DMS53 (cell line): ENCODE results near the gene ANO2.

Source experiments
- DNase-seq: peaks from one replicate; lab custom pipeline; 2025; lab: John Stamatoyannopoulos, UW

The ANO2 gene

DNA sequence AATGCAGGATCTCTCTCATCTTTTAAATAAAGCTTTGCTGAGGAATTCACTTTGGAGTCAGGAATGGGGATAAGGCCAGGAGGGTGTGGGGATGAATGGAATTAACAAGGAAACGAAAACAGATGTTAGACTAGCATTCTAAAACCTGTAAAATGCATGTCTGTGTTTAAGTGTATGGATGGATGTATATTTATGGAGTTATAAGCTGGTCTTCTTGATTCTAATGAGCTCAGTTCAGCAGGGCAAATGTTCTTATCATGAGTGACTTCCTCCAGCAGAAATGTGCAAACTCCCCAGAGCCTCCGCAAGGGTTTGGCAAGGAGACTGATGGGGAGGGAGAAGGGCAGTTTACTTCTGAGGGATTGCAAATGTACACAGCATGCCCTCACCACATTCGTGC is 364.0 kb downstream of the ANO2 start:
- DNase-seq, result no peak

DNA sequence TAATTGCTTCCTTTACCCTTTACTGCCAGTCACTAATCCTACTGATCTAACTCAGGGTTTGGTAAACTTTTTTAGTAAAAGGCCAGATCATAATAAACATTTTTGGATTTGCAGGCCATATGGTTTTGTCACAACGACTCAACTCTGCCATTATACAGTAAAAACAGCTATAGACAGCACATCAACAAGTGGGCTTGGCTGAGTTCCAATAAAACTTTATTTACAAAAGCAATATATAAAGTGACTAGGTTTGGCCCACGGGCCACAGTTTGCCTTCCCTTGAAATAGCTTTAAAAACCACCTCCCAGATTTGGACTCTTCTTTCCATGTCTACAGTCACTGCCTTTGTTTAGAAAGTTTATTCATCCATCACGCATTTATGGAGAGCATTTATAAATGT is 366.3 kb downstream of the ANO2 start:
- DNase-seq, result no peak

- DNase-seq, result no peak
Measured at GRCh38 chr12:5577741-5578140, 367.3 kb downstream of the ANO2 start.

DNA sequence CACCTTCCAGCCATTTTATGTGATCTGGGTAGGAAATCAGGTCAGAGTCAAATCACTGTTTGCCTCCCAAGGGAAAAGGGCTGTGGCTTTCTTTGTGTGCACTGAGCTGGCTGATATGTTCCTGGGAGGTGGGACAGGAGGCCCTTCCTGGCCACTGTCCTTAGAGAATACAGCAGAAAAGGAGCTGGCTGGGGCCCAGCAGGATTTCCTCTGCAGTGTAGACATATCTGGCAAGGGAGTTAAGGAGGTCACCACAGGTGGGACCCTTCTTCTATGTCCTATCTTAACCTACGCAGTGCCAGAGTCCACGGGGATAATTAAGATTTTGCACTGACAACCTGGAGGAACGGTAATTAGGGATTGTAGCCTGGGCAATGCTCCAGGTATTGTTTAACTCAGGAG is 367.8 kb downstream of the ANO2 start:
- DNase-seq, result no peak

GRCh38 chr12:5575987-5576386 is 369.1 kb downstream of the ANO2 start:
- DNase-seq, result no peak

DNA sequence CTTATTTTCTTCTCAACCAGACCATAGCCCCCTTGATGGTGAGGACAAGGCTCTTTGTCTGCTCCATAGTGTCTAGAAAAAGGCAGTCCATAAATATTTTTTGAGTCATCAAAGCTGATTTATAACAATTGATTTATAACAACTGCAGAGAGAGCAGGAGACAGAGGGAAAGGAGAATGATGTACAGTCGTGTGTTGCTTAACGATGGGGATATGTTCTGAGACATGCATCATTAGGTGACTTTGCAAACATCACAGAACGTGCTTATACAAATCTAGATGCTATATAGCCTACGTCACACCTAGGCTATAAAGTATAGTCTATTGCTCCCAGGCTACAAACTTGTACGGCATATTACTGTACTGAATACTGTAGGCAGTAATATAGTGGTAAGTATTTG is 369.8 kb downstream of the ANO2 start:
- no peak for DNase-seq

GRCh38 chr12:5573390-5573789 is 371.7 kb downstream of the ANO2 start:
- DNase-seq, result no peak

DNA sequence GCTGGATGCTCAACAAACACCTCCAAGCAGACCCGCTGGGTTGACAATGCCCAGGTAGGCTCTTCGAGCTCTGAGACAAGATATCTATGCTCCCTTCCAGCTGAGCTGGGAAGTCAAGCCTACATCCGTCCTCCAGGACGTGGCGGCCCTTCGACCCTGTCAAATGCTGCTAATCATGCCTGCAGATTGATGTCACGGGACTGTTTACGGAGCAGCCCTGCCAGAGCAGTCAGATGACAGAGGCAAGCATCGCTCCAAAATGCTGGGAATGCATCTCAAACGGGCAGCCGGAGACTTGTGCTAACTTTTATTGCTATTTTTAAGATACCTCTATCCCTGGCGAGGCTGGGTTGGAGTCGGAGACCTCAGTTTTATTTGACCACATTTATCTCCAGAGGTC is 373.9 kb downstream of the ANO2 start:
- DNase-seq, result no peak

DNA sequence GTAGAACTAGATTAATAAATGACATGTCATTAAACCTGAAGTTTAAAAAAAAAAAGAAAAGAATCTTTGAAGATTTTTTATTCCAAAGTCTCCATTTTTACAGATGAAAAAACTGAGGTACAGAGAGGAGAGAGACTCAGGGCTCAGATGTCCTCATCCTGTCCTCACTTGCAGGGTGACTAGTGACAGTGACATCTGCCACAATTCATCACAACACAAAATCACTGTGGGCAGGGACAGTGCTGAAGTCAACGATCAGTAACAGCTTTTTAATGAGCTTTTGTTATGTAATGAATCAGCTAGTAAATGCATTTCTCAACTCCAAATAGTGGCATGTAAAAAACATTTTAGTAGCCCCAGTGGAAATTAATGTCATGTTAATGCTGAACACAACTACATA is 374.6 kb downstream of the ANO2 start:
- no peak for DNase-seq

- no peak for DNase-seq
Measured at GRCh38 chr12:5568325-5568981, 376.6 kb downstream of the ANO2 start.

DNA sequence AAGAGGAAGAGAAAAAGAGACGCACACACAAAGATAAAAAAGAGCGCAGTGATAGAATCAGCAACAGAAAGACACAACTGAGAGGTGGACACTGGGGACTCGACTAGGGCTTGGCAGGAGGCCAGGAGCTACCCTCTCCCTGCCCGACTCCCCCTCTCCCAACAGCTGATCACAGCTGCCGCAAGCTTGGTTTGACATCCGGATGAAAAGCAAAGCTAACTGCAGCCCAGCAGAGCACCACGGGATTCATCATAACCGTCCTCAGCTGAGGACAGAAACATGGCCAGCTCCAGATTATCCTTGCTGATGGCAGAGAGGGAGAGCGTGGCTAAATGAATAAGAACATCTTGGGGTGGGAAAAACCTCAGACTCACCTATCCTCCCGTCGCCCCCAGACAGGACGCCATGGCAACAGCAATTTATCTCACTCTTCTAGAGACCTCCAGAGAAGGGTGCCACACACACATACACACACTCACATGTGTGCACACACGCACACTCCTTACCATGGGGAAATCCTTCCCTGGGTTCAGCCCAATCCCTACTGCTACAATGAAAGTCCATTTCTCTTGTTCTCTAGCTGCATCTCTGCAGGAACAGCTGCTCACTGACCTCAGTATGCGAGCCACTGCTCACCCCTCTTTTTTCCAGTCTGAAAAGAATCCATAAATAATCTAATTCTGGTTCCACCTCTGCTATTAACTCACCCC is 377.9 kb downstream of the ANO2 start:
- DNase-seq, result no peak

- no peak for DNase-seq
Measured at GRCh38 chr12:5565933-5566599, 379.0 kb downstream of the ANO2 start.

- DNase-seq, result no peak
Measured at GRCh38 chr12:5562581-5562980, 382.5 kb downstream of the ANO2 start.

- no peak for DNase-seq
Measured at GRCh38 chr12:5561846-5562245, 383.2 kb downstream of the ANO2 start.

DNA sequence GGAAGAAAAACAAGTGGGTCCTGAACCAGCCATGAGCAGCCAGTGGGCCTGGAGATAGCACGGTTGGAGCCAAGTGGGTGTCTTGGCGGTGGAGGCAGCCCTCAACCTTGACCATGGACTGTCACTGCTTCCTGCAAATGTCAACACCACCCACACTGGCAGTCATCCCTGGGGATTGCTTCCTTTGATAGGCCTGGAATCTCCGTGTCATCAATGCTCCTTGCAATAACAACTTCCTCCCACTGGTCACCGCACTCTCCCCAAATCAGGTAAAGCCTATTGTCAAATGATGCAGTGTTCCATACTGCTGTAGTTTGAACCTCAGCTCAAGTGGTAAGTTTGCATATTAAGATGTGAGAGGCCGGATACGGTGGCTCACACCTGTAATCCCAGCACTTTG is 384.0 kb downstream of the ANO2 start:
- peak; percentile 79 for DNase-seq

DNA sequence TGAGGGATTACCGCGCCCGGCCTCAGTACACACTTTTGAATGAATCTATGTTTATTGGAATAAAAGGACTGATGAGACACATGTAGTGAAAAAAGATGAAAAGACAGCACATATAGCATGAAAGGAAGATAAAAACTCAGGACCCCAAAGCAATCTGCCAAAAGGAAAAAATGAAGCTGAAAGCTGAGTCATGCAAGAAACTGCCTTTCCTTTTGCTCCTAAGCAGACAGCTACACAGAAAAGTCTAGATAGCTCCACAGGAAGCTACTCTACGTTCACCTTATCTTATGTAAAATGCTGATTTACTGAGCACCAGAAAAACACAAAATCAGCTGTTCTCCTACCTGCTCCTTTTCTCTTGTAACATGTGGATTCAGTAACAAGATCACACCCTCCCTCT is 384.8 kb downstream of the ANO2 start:
- no peak for DNase-seq

- no peak for DNase-seq
Measured at GRCh38 chr12:5557906-5558305, 387.2 kb downstream of the ANO2 start.

GRCh38 chr12:5556946-5557673 is 387.9 kb downstream of the ANO2 start:
- DNase-seq, result no peak

- DNase-seq, result peak; percentile 88
Measured at GRCh38 chr12:5556033-5556614, 388.9 kb downstream of the ANO2 start.

GRCh38 chr12:5554711-5555110 is 390.3 kb downstream of the ANO2 start:
- DNase-seq, result no peak

DNA sequence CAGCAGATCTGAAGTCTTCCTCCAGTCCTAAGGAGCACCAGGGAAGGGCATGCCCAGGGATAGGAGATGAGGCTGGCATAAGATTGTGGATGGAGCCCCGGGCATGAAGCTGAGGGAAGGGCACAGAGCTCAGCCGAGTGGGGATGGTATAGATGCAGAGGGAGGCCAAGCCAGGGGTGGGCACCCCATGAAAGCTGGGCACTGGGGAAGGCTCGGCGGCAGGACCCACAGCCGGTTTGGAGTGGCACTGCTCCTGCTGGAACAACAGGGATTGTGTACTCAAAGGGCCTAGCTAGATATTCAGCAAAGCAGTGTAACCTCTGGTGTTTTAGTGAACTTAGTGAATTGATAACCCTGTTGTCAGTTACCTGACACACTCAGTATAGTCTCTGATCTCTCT is 396.0 kb downstream of the ANO2 start:
- DNase-seq, result no peak
